OCI-LY3 (cell line): ENCODE measurements around the gene LRRC75B.
"Not testable (repeated sequence)": the region's sequence is repeated elsewhere in the genome, so short reads cannot be mapped to it uniquely, and the experiment has no call there.

ENCODE experiments used
- EZH2phosphoT487 ChIP-seq: fragments of 200-600 bp; shearing (Covaris generic); IDR thresholded peaks from 2 replicates; pipeline ENCODE4 v1.6.1; 2018; ENCODE audit warnings: antibody characterized with exemption, mixed run types, low read depth
- TF ChIP-seq, protein P1 (sequence below): fragments of 200-600, 300-600 bp; sonication (generic); IDR thresholded peaks from 2 replicates; pipeline ENCODE4 v1.5.1; 2014; ENCODE audit warnings: antibody characterized with exemption, low read length, low read depth

DNA sequence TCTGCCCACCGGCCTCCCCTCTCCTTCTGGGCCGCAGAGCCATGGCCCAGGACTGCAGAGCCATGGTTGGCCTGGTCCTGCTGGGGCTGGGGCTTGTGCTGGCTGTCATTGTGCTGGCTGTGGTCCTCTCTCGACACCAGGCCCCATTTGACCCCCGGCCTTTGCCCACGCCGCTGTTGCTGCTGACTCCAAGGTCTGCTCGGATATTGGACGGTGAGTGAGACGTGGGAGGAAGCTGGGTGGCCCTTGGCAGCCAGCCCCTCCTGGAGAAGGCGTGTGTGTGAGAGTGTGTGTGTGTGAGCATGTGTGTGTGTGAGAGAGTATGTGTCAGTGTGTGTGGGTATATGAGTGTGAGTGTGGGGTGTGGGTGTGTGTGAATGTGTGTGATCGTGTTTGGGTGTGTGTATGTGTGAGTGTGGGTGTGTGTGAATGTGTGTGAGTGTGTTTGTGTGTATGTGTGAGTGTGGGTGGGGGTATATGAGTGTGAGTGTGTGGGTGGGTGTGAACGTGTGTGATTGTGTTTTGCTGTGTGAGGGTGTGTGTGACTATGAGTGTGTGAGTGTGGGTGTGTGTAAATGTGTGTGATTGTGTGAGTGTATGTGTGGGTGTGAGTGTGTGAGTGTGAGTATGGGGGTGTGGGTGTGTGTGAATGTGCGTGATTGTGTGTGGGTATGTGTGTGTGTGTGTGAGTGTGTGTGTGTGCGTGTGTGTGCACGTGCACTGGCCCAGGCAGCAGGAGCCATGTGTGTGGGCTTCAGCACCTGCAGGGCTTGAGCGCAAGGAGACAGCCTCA lies 40.6 kb upstream of the LRRC75B start:
- TF ChIP-seq, protein P1, sequence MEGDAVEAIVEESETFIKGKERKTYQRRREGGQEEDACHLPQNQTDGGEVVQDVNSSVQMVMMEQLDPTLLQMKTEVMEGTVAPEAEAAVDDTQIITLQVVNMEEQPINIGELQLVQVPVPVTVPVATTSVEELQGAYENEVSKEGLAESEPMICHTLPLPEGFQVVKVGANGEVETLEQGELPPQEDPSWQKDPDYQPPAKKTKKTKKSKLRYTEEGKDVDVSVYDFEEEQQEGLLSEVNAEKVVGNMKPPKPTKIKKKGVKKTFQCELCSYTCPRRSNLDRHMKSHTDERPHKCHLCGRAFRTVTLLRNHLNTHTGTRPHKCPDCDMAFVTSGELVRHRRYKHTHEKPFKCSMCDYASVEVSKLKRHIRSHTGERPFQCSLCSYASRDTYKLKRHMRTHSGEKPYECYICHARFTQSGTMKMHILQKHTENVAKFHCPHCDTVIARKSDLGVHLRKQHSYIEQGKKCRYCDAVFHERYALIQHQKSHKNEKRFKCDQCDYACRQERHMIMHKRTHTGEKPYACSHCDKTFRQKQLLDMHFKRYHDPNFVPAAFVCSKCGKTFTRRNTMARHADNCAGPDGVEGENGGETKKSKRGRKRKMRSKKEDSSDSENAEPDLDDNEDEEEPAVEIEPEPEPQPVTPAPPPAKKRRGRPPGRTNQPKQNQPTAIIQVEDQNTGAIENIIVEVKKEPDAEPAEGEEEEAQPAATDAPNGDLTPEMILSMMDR: not testable (repeated sequence)
- TF ChIP-seq EZH2phosphoT487: not testable (repeated sequence)
